Bronchial epithelial cell (primary cell): Measurements from ENCODE around the gene SLC38A3. TPM values are rescaled to one million over a fixed set of nuclear protein-coding genes. Genes with fewer than 3 reads are reported as not detected.

Source experiments
- DNase-seq: peaks from one replicate; pipeline ENCODE4 v3.0.0-alpha.2; 2010; ENCODE audit warnings: low read depth
- FAIRE-seq: peaks from 2 replicates; lab custom pipeline; 2011; peaks lifted over from hg19 to GRCh38; lab: Jason Lieb, UNC
- H3K27me3 ChIP-seq: 2 replicates; pipeline ENCODE4 v1.5.1; 2011; ENCODE audit warnings: low read length; ENCODE audit not compliant: control insufficient read depth, insufficient read depth
- H3K36me3 ChIP-seq: 2 replicates; pipeline ENCODE4 v1.5.1; 2011; ENCODE audit warnings: low read length; ENCODE audit not compliant: control insufficient read depth, insufficient read depth
- H3K4me3 ChIP-seq: 2 replicates; pipeline ENCODE4 v1.5.1; 2011; ENCODE audit warnings: mild to moderate bottlenecking, low read depth, low read length, control low read depth
- CTCF ChIP-seq: IDR thresholded peaks from 2 replicates; pipeline ENCODE4 v1.5.1; 2011; ENCODE audit warnings: mild to moderate bottlenecking, moderate library complexity, low read length, control low read depth, inconsistent platforms; ENCODE audit not compliant: insufficient read depth, severe bottlenecking
- total RNA-seq: library from RNA; depleted of rRNA; stranded (reverse); fragments of >200 nt; gene quantifications from 2 replicates; pipeline ENCODE4 v1.2.1, GENCODE V29; 2014

SLC38A3 gene
- total RNA-seq: not detected in 2 replicates

GRCh38 chr3:50204804-50205412 is at the start of gene SLC38A3:
Gene SLC38A3 (plus strand): TSS chr3:50205271. CDS start chr3:50214200, 8,929 bp downstream.
- Histone ChIP-seq H3K36me3 (no peaks in the 10 kb centered on the region), H3K27me3 (peaks cover 24% of the 10 kb centered on the region), H3K4me3 (no peak within 1 kb of the TSS)
- no peak for TF ChIP-seq CTCF
- FAIRE-seq (no peak), DNase-seq (no peak)

GRCh38 chr3:50155491-50155878 is 49.6 kb upstream of the SLC38A3 start:
- TF ChIP-seq CTCF: no peak

GRCh38 chr3:50155891-50156290 is 49.2 kb upstream of the SLC38A3 start:
- TF ChIP-seq CTCF: no peak
- Histone ChIP-seq H3K27me3 (no peaks in the 10 kb centered on the region), H3K4me3 (peak overlapping the region; percentile 70), H3K36me3 (peaks cover 14% of the 10 kb centered on the region)
- DNase-seq (no peak), FAIRE-seq (no peak)

More at GRCh38 chr3:50155491-50155878, 49.6 kb upstream of the SLC38A3 start:
- peaks cover 13% of the 10 kb centered on the region for H3K36me3 ChIP-seq
- H3K27me3 ChIP-seq: no peaks in the 10 kb centered on the region
- DNase-seq: no peak
- peak overlapping the region; percentile 70 for H3K4me3 ChIP-seq
- no peak for FAIRE-seq

- Histone ChIP-seq H3K4me3 (peak overlapping the region; percentile 70), H3K36me3 (peaks cover 23% of the 10 kb centered on the region), H3K27me3 (no peaks in the 10 kb centered on the region)
- no peak for FAIRE-seq
- DNase-seq: no peak
- TF ChIP-seq CTCF: no peak
Measured at GRCh38 chr3:50156549-50157493, 48.2 kb upstream of the SLC38A3 start.

- peak; percentile 92 for FAIRE-seq
- no peaks in the 10 kb centered on the region for H3K27me3 ChIP-seq
- DNase-seq: peak; percentile 95
- H3K4me3 ChIP-seq: peak overlapping the region; percentile 70
- no peak for TF ChIP-seq CTCF
- peaks cover 29% of the 10 kb centered on the region for H3K36me3 ChIP-seq
Measured at GRCh38 chr3:50157827-50158529, 47.1 kb upstream of the SLC38A3 start.
